Activated CD4-positive, alpha-beta T cell treated with anti-CD3 and anti-CD28 coated beads for 4 hours (primary cell): ENCODE results near the gene STIM1.

Experiments
- DNase-seq, 2 donors: peaks; one replicate each; pipeline ENCODE4 v3.0.0-alpha.2; 2020

Gene STIM1

GRCh38 chr11:3831378-3832239 is 23.9 kb upstream of the STIM1 start:
- DNase-seq: no peak

DNA sequence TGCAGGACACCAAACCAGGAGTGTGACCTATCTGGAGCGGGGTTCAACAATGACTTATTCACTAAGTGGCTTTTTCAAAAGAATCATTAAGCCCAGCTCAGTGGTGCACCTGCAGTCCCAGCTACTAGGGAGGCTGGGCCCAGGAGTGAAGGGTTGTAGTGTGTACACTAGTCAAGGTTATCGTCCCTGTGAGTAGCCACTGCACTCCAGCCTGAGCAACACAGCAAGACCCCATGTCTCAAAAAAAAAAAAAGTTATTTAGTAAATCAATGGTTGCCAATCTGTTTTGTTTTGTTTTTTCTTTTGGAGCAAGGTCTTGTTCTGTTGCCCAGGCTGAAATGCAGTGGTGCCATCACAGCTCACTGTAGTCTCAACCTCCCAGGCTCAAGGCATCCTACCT is 22.6 kb upstream of the STIM1 start:
- no peak for DNase-seq

GRCh38 chr11:3833449-3833848 is 22.0 kb upstream of the STIM1 start:
- no peak for DNase-seq

- DNase-seq: no peak
These were observed 21.2 kb upstream of the STIM1 start for GRCh38 chr11:3834349-3834663.

- DNase-seq: no peak
These were observed 20.6 kb upstream of the STIM1 start for GRCh38 chr11:3834664-3835461.

DNA sequence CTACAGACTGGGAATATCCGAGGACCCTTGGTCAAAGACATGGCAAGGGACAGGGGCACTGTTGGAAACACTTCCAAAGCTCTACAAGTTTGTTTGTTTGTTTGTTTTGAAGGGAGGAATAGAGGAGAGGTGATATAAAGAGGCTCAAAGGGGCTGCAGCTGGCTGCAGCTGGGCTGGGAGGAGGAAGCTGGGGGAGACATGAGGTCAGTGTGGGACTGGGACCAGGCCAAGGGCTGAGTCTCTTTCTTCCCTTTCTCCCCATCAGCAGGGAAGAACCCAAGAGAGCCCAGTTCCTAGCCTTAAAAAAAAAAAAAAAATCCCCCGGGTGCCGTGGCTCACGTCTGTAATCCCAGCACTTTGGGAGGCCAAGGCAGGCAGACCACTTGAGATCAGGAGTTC is 19.7 kb upstream of the STIM1 start:
- no peak for DNase-seq

DNA sequence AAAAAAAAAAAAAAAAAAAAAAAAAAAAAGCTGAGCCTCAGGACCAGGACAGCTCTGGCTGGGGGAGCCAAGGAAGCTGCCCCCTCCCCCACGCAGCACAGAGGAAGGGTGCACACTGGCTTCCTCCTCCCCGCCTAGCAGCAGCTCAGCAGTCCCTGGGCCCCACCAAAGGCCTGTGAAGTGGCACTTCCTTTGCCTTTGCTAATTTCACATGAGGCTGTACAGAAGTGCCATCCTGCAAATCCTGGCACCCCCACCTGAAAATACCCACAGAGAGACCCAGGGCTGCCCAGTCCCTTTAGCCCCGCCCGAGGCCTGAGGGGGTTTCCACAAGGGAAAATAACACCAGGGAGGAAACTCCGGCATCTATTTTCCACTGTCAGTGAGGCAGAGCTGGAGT is 18.6 kb upstream of the STIM1 start:
- peak; percentile 48 to 50 for DNase-seq

GRCh38 chr11:3837793-3838192 is 17.7 kb upstream of the STIM1 start:
- no peak for DNase-seq

DNA sequence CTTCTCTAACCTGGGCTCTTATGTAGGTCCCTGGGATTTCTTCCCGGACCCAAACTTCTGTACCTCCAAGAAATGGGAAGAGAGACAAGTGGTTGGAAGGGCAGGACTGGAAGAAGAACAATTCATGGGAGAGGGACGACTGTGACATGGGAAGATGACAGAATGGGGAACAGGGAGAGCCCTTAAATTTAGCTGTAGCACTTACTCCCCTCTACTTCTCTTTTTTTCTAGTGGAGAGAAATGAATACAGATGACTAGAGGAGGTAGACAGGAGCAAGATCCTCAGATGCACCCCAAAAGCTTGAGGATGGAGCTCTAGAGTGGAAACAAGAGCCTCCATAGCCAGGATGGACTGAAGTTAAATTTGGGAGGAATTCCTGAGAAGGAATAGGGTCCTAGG is 17.0 kb upstream of the STIM1 start:
- no peak for DNase-seq

DNA sequence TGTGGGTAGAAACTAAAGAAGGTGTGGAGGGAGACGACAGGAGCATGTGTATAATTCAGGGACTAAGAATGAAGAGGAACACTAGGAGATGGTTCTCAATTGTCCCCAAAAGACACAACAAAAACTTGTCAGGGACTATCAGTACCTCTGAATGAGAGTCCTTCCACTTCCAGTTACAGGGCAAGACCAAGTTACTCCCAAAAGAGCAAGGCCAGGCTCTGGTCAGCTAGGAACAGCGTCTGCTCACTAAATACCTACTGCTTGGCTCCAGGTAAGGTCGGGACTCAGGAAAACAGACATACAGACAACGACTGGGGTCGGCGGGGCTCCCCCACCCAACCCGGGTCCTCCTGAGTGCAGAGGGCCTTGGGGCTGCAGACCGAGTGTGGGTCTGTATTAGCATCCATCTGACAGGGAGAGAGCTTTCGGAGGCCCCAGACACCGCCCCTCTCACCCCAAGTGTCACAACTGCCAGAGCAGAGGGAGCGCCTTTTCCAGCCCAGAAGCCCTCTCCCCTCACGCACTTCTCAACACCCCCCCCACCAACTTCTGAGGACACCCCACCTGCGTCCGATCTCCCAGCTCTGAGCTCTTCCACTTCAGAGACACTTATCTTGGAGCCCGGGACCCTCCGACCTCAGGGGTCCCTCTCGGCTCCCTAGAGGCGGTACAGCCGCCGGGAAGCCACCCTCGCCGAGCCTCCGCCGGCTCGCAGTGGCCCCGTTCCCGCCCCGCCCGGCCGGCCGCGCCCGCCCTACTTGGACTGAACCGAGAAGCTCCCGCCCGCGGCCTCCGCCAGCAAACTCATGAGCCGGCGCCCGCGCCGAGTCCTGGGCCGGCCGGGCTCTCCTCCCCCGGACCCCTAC is 15.2 kb upstream of the STIM1 start:
- DNase-seq: peak; percentile 35 to 40

GRCh38 chr11:3840870-3841425 is 14.5 kb upstream of the STIM1 start, which contains the start of gene RHOG:
Gene RHOG, minus strand, starts transcription at chr11:3840959. Its CDS starts 12,821 bp downstream, at chr11:3828138.
- DNase-seq: peak in 1 of 2 donors; percentile 97

- peak in 1 of 2 donors; percentile 93 for DNase-seq
These were observed 13.8 kb upstream of the STIM1 start for GRCh38 chr11:3841426-3842350.

- DNase-seq: no peak
These were observed 12.1 kb upstream of the STIM1 start for GRCh38 chr11:3843326-3843725.

DNA sequence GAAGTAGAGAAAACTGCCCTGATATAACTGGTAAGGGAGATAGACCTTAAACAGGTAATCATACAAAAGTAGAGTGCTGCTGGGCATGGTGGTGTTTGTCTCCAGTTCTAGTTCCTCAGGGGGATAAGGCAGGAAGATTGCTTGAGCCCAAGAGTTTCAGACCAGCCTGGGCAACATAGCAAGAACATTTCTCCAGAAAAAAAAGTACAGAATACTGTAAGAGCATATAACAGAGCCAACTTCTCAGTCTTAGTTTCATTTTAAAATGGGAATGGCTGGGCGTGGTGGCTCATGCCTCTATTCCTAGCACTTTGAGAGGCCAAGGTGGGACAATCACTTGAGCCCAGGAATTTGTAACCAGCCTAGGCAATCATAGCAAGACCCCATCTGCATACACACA is 10.2 kb upstream of the STIM1 start:
- DNase-seq: no peak

DNA sequence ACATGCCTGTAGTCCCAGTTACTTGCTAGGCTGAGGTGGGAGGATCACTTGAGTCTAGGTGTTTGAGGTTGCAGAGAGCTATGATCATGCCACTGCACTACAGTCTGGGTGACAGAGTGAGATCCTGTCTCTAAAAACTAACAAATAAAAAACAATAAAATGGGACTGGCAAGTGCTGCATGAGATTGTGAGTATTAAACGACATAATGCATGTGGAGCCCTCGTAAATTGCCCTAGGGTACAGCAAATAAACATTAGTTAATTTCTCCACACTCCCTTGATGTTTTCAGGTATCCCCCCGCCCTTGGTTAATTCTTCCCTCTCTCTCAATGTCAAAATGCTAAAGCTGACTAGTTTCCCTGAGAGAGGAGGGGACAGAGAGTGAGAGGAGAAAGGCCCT is 9.8 kb upstream of the STIM1 start:
- no peak for DNase-seq

GRCh38 chr11:3849297-3849874 is 6.1 kb upstream of the STIM1 start:
- peak in 1 of 2 donors; percentile 74 for DNase-seq

DNA sequence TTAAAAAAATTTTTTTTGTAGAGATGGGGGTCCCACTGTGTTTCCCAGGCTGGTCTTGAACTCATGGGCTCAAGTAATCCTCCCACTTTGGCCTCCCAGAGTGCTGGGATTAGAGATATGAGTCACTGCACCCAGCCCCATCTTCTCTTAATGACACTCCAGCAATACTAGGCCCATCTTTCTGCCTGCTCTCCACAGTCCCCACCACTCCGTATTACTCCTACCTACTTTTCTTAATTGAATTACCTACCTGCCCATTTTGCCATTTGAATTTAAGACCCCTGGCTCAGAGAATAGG is 2.0 kb upstream of the STIM1 start:
- DNase-seq: no peak

- peak; percentile 63 to 65 for DNase-seq
These were observed 1.4 kb upstream of the STIM1 start for GRCh38 chr11:3853899-3854659.

DNA sequence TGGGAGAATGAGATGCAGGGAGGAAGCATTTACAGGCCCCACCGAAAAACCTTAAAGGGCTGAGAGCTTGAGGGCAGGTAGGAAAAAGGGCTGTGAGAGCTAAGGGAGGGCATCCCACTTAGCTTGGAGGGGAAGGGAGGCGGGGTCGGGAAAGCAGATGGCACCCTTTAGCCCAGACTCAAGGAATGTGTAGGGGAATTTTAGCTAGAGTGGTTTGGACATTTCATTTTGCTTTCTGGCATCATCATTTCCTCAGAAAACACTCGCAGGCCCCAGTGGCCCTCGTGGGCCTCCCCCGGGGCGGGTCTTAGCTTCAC is 846 bp upstream of the STIM1 start:
- no peak for DNase-seq

DNA sequence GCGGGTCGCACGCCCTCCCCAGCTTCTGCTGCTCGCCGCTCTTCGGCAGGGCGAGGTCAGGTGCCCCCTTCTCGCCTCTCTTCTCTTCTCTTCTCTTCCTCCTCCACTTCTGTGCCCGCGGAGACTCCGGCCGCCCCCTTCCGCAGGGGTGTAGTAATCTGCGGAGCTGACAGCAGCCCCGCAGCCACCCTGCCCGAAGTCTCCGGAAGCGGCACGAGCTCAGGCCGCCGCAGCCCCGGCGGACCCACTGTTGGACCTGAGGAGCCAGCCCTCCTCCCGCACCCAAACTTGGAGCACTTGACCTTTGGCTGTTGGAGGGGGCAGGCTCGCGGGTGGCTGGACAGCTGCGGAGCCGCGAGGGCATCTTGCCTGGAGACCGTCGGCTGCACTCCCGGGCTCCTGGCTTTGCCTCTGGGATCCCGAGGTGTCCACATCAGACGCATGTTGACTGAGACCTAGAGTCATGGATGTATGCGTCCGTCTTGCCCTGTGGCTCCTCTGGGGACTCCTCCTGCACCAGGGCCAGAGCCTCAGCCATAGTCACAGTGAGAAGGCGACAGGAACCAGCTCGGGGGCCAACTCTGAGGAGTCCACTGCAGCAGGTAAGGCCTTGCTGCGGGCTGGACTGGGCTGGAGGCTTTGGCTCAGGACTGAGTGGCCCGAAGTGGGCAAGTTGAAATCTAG is 486 bp downstream of the STIM1 start:
- peak in 1 of 2 donors; percentile 35 for DNase-seq
